ENCODE measurements around the gene MTMR3. TPM values are rescaled to one million over a fixed set of nuclear protein-coding genes. Genes with fewer than 3 reads are reported as not detected.
A peak's percentile ranks its signal among the peaks of the same experiment; 100 is the strongest.

MTMR3 gene
- total RNA-seq, 1 donor = 36.9 TPM

DNA sequence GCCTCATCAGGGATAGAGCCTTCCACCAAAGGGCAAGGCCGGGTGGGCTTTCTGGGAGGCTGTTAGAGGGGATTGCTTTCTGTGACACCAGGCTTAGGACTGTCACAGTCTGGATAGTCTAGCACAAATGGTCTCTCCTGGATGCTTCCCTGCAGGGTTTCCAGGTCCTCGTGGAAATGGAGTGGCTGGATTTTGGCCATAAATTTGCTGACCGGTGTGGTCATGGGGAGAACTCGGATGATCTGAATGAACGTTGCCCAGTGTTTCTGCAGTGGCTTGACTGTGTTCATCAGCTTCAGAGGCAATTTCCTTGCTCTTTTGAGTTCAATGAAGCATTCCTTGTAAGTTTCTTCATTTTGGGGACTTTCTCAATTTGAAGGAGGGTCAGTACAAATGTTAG, 130.2 kb downstream of the MTMR3 start:
- no peak overlapping the region for H3K4me2 ChIP-seq (ENCODE audit: insufficient read depth, low read length)
- no peaks in the 10 kb centered on the region for H3K27me3 ChIP-seq (ENCODE audit: insufficient read depth, low read length)
- TF ChIP-seq, protein P1, sequence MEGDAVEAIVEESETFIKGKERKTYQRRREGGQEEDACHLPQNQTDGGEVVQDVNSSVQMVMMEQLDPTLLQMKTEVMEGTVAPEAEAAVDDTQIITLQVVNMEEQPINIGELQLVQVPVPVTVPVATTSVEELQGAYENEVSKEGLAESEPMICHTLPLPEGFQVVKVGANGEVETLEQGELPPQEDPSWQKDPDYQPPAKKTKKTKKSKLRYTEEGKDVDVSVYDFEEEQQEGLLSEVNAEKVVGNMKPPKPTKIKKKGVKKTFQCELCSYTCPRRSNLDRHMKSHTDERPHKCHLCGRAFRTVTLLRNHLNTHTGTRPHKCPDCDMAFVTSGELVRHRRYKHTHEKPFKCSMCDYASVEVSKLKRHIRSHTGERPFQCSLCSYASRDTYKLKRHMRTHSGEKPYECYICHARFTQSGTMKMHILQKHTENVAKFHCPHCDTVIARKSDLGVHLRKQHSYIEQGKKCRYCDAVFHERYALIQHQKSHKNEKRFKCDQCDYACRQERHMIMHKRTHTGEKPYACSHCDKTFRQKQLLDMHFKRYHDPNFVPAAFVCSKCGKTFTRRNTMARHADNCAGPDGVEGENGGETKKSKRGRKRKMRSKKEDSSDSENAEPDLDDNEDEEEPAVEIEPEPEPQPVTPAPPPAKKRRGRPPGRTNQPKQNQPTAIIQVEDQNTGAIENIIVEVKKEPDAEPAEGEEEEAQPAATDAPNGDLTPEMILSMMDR (IDR thresholded peaks at IDR 0.05; ENCODE audit: extremely low read depth, low read depth, low read length) = no peak
- no peak for DNase-seq (ENCODE audit: insufficient read length, low spot score, missing footprints)
- peaks cover 2% of the 10 kb centered on the region for H4K20me1 ChIP-seq (ENCODE audit: insufficient read depth, low read length)
- peaks cover 26% of the 10 kb centered on the region for H3K4me1 ChIP-seq (ENCODE audit: insufficient read depth, low read length)
- H3K9me3 ChIP-seq (ENCODE audit: low read depth, low read length) = no peaks in the 10 kb centered on the region
- H2AFZ ChIP-seq (ENCODE audit: low read length) = no peak overlapping the region
- no peak overlapping the region for H3K4me3 ChIP-seq (ENCODE audit: insufficient read depth, low read length)
- H3K27ac ChIP-seq (ENCODE audit: low read depth, low read length) = no peak overlapping the region
- peaks cover 51% of the 10 kb centered on the region for H3K36me3 ChIP-seq (ENCODE audit: insufficient read depth, low read length)
- no peaks in the 10 kb centered on the region for H3K79me2 ChIP-seq (ENCODE audit: insufficient read depth, low read length)

DNA sequence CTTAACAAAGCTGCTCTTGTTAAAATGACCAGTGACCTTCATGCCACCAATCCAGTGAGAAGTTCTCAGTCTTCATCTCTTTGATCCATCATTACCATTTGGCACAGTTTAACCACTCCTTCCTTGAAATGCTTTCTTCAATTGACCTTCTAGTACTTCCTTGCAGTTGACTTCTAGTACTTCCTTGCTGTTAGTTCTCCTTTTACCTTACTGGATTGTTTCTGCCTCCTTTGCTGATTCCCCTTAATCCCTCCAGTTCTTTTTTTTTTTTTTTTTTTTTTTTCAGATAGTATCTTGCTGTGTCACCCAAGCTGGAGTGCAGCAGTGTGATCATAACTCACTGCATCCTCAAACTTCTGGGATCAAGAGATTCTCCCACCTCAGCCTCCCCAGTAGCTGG, 131.3 kb downstream of the MTMR3 start:
- no peak overlapping the region for H3K27ac ChIP-seq (ENCODE audit: low read depth, low read length)
- peaks cover 3% of the 10 kb centered on the region for H4K20me1 ChIP-seq (ENCODE audit: insufficient read depth, low read length)
- H3K79me2 ChIP-seq (ENCODE audit: insufficient read depth, low read length) = no peaks in the 10 kb centered on the region
- no peak overlapping the region for H2AFZ ChIP-seq (ENCODE audit: low read length)
- no peak overlapping the region for H3K4me2 ChIP-seq (ENCODE audit: insufficient read depth, low read length)
- H3K4me3 ChIP-seq (ENCODE audit: insufficient read depth, low read length) = no peak overlapping the region
- TF ChIP-seq, protein P1 (IDR thresholded peaks at IDR 0.05; ENCODE audit: extremely low read depth, low read depth, low read length) = no peak
- H3K36me3 ChIP-seq (ENCODE audit: insufficient read depth, low read length) = peaks cover 46% of the 10 kb centered on the region
- H3K27me3 ChIP-seq (ENCODE audit: insufficient read depth, low read length) = no peaks in the 10 kb centered on the region
- no peaks in the 10 kb centered on the region for H3K9me3 ChIP-seq (ENCODE audit: low read depth, low read length)
- DNase-seq (ENCODE audit: insufficient read length, low spot score, missing footprints) = no peak
- peaks cover 26% of the 10 kb centered on the region for H3K4me1 ChIP-seq (ENCODE audit: insufficient read depth, low read length)

DNA sequence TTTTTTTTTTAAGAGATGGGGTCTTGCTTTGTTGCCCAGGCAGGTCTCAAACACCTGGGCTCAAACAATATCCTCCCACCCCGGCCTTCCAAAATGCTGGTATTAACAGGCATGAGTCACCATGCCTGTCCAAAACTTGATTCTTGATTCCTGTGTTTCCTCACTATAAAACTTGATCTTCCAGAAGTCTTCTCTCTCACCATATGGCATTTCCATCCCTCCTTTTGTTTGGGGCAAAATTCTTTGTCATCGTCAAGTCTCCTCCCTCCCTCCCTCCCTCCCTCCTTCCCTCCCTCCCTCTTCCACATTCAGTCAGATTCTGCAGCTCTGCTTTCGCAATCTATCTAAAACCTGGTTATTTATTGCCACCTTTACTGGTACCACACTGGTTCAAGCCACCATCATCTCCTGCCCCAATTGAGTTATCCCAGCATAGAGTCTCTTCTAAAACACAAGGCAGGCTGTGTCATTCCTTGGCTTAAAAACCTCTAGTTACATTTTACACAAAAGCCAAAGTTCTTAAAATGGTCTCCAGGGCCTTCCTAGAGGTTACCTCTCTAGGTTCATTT, 132.3 kb downstream of the MTMR3 start:
- DNase-seq (ENCODE audit: insufficient read length, low spot score, missing footprints) = no peak
- Histone ChIP-seq H3K36me3 (ENCODE audit: insufficient read depth, low read length) (peaks cover 47% of the 10 kb centered on the region), H3K4me3 (ENCODE audit: insufficient read depth, low read length) (no peak overlapping the region), H2AFZ (ENCODE audit: low read length) (no peak overlapping the region), H3K4me1 (ENCODE audit: insufficient read depth, low read length) (peaks cover 26% of the 10 kb centered on the region), H3K9me3 (ENCODE audit: low read depth, low read length) (no peaks in the 10 kb centered on the region), H3K79me2 (ENCODE audit: insufficient read depth, low read length) (no peaks in the 10 kb centered on the region), H4K20me1 (ENCODE audit: insufficient read depth, low read length) (peaks cover 3% of the 10 kb centered on the region), H3K4me2 (ENCODE audit: insufficient read depth, low read length) (no peak overlapping the region), H3K27ac (ENCODE audit: low read depth, low read length) (peak overlapping the region; percentile 42), H3K27me3 (ENCODE audit: insufficient read depth, low read length) (no peaks in the 10 kb centered on the region)
- TF ChIP-seq, protein P1 (IDR thresholded peaks at IDR 0.05; ENCODE audit: extremely low read depth, low read depth, low read length) = no peak

DNA sequence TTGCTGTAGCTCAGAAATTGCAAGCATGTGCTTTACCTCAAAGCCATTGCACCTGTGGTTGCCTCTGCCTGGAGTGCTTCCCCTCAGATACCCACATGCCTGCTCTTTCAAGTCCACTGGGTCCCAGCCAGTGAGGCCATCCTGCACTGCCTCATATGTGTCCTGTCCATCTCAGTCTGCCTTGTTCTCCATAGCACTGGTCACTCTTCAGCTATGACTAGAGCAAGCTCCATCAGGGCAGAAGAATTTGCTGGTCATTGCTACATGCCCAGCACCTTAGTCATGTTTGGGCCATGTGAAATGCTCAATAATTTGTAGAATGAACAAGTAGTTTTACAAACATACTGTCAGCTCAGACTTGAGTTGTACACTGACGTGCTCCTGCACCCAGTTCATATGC, 132.9 kb downstream of the MTMR3 start:
- peak overlapping the region; percentile 48 for H3K27ac ChIP-seq (ENCODE audit: low read depth, low read length)

More for the DNA sequence above, 132.9 kb downstream of the MTMR3 start:
- Histone ChIP-seq H3K79me2 (ENCODE audit: insufficient read depth, low read length) (no peaks in the 10 kb centered on the region), H3K9me3 (ENCODE audit: low read depth, low read length) (no peaks in the 10 kb centered on the region), H3K36me3 (ENCODE audit: insufficient read depth, low read length) (peaks cover 47% of the 10 kb centered on the region), H3K4me2 (ENCODE audit: insufficient read depth, low read length) (peak overlapping the region; percentile 22), H3K27me3 (ENCODE audit: insufficient read depth, low read length) (no peaks in the 10 kb centered on the region), H2AFZ (ENCODE audit: low read length) (no peak overlapping the region), H3K4me3 (ENCODE audit: insufficient read depth, low read length) (no peak overlapping the region), H3K4me1 (ENCODE audit: insufficient read depth, low read length) (peaks cover 26% of the 10 kb centered on the region), H4K20me1 (ENCODE audit: insufficient read depth, low read length) (peaks cover 3% of the 10 kb centered on the region)
- TF ChIP-seq, protein P1 (IDR thresholded peaks at IDR 0.05; ENCODE audit: extremely low read depth, low read depth, low read length) = no peak
- DNase-seq (ENCODE audit: insufficient read length, low spot score, missing footprints) = peak; percentile 91

Measured in osteoblast (primary cell).